ENCODE data around the gene NOTCH1. TPM values are rescaled to one million over a fixed set of nuclear protein-coding genes. Genes with fewer than 3 reads are reported as not detected.

NOTCH1 gene
- total RNA-seq, 1 experiment from 2014 or later = 95.6 TPM

GRCh38 chr9:136453326-136453725, 92.5 kb downstream of the NOTCH1 start:
- ChIA-PET POLR2A (no interaction called here), CTCF (interaction anchor here (1.1 kb wide), 1 partner anchor 15 kb away, joined by 3 read pairs; no protein-coding TSS in a partner anchor)
- no peaks in the 10 kb centered on the region for H3K27me3 Mint-ChIP-seq (ENCODE audit: low read depth)
- no peaks in the 10 kb centered on the region for H3K4me1 Mint-ChIP-seq
- ATAC-seq (no peak), DNase-seq (ENCODE audit: low spot score) (no peak)
- H3K9me3 Mint-ChIP-seq = no peaks in the 10 kb centered on the region
- TF ChIP-seq RORB (CRISPR knock-in tag; IDR thresholded peaks at IDR 0.05) = no peak
- TF ChIP-seq OVOL2 (CRISPR knock-in tag; IDR thresholded peaks at IDR 0.05; ENCODE audit: borderline replicate concordance) = no peak
- TF ChIP-seq TCF7 (CRISPR knock-in tag; IDR thresholded peaks at IDR 0.05; ENCODE audit: low read depth) = no peak
- TF ChIP-seq RELA (CRISPR knock-in tag; IDR thresholded peaks at IDR 0.05; ENCODE audit: borderline replicate concordance) = no peak
- no peak for TF ChIP-seq SMAD4 (CRISPR knock-in tag; IDR thresholded peaks at IDR 0.05)
- TF ChIP-seq ZNF416 (CRISPR knock-in tag; IDR thresholded peaks at IDR 0.05) = no peak
- no peak for TF ChIP-seq HMGXB4 (CRISPR knock-in tag; IDR thresholded peaks at IDR 0.05)
- TF ChIP-seq IRF2 (CRISPR knock-in tag; IDR thresholded peaks at IDR 0.05; ENCODE audit: borderline replicate concordance, low read depth) = no peak
- TF ChIP-seq ZNF317 (CRISPR knock-in tag; IDR thresholded peaks at IDR 0.05; ENCODE audit: borderline replicate concordance, low read depth) = no peak
- no peak overlapping the region for H3K4me3 Mint-ChIP-seq
- H3K27ac Mint-ChIP-seq = peak overlapping the region; percentile 36
- peaks cover 66% of the 10 kb centered on the region for H3K36me3 Mint-ChIP-seq

GRCh38 chr9:136451221-136451877, 94.5 kb downstream of the NOTCH1 start:
- POLR2A ChIA-PET = no interaction called here
- H3K27me3 Mint-ChIP-seq (ENCODE audit: low read depth) = no peaks in the 10 kb centered on the region
- peaks cover 63% of the 10 kb centered on the region for H3K36me3 Mint-ChIP-seq
- no peaks in the 10 kb centered on the region for H3K9me3 Mint-ChIP-seq
- DNase-seq (ENCODE audit: low spot score) = no peak
- CTCF ChIA-PET = interaction anchor here (0.5 to 1.4 kb wide), 2 partner anchors 49 to 88 kb away, joined by 3 to 4 read pairs; partner anchors contain the start of gene DNLZ
- H3K4me3 Mint-ChIP-seq = no peak overlapping the region
- peak; percentile 51 for ATAC-seq
- no peak overlapping the region for H3K27ac Mint-ChIP-seq
- TF ChIP-seq ATF2 (CRISPR knock-in tag; IDR thresholded peaks at IDR 0.05; ENCODE audit: borderline replicate concordance, low read depth) (no peak), MYBL2 (CRISPR knock-in tag; IDR thresholded peaks at IDR 0.05) (no peak), CDX4 (CRISPR knock-in tag; IDR thresholded peaks at IDR 0.05; ENCODE audit: borderline replicate concordance) (no peak), TCF7 (CRISPR knock-in tag; IDR thresholded peaks at IDR 0.05; ENCODE audit: low read depth) (no peak), PRRX2 (CRISPR knock-in tag; IDR thresholded peaks at IDR 0.05) (no peak), ZNF121 (CRISPR knock-in tag; IDR thresholded peaks at IDR 0.05) (no peak), ATF1 (CRISPR knock-in tag; IDR thresholded peaks at IDR 0.05) (no peak), ZNF317 (CRISPR knock-in tag; IDR thresholded peaks at IDR 0.05; ENCODE audit: borderline replicate concordance, low read depth) (no peak), SMAD3 (CRISPR knock-in tag; IDR thresholded peaks at IDR 0.05; ENCODE audit: borderline replicate concordance) (no peak), ZBTB21 (CRISPR knock-in tag; IDR thresholded peaks at IDR 0.05; ENCODE audit: borderline replicate concordance) (no peak), ATF3 (CRISPR knock-in tag; conservative IDR thresholded peaks at IDR 0.05) (no peak), JUN (CRISPR knock-in tag; IDR thresholded peaks at IDR 0.05) (no peak)
- H3K4me1 Mint-ChIP-seq = no peaks in the 10 kb centered on the region

GRCh38 chr9:136448655-136449054, 97.2 kb downstream of the NOTCH1 start:
- no peaks in the 10 kb centered on the region for H3K9me3 Mint-ChIP-seq
- TF ChIP-seq ETV6 (CRISPR knock-in tag; IDR thresholded peaks at IDR 0.05) (no peak), NFE2L1 (CRISPR knock-in tag; IDR thresholded peaks at IDR 0.05) (no peak), TCF7 (CRISPR knock-in tag; IDR thresholded peaks at IDR 0.05; ENCODE audit: low read depth) (no peak), ZNF121 (CRISPR knock-in tag; IDR thresholded peaks at IDR 0.05) (no peak), ZMAT4 (CRISPR knock-in tag; IDR thresholded peaks at IDR 0.05) (no peak), ELF4 (CRISPR knock-in tag; IDR thresholded peaks at IDR 0.05; ENCODE audit: low read depth) (no peak), ZSCAN18 (CRISPR knock-in tag; IDR thresholded peaks at IDR 0.05) (no peak), CREB1 (CRISPR knock-in tag; IDR thresholded peaks at IDR 0.05) (no peak), CDX4 (CRISPR knock-in tag; IDR thresholded peaks at IDR 0.05; ENCODE audit: borderline replicate concordance) (no peak), ZBTB21 (CRISPR knock-in tag; IDR thresholded peaks at IDR 0.05; ENCODE audit: borderline replicate concordance) (no peak)

More at GRCh38 chr9:136448655-136449054, 97.2 kb downstream of the NOTCH1 start:
- H3K4me3 Mint-ChIP-seq = no peak overlapping the region
- no peaks in the 10 kb centered on the region for H3K27me3 Mint-ChIP-seq (ENCODE audit: low read depth)
- H3K27ac Mint-ChIP-seq = no peak overlapping the region
- no peak for DNase-seq (ENCODE audit: low spot score)
- H3K36me3 Mint-ChIP-seq = peaks cover 62% of the 10 kb centered on the region
- ChIA-PET POLR2A (no interaction called here), CTCF (no interaction called here)
- no peaks in the 10 kb centered on the region for H3K4me1 Mint-ChIP-seq
- no peak for ATAC-seq

Data from WTC11 (cell line).